ELR (cell line): Measurements from ENCODE around the gene FOXP1.
A peak's percentile ranks its signal among the peaks of the same experiment; 100 is the strongest.

Experiments used
- DNase-seq: peaks from one replicate; pipeline ENCODE4 v3.0.0-alpha.2; 2015; ENCODE audit warnings: low read depth

The FOXP1 gene

GRCh38 chr3:71146673-71147072 is 436.9 kb downstream of the FOXP1 start:
- no peak for DNase-seq

GRCh38 chr3:71145954-71146353 is 437.6 kb downstream of the FOXP1 start:
- DNase-seq = no peak

- DNase-seq = no peak
Measured at GRCh38 chr3:71144525-71145253, 438.8 kb downstream of the FOXP1 start.

- no peak for DNase-seq
Measured at GRCh38 chr3:71143493-71143892, 440.0 kb downstream of the FOXP1 start.

GRCh38 chr3:71142441-71143161 is 440.9 kb downstream of the FOXP1 start:
- DNase-seq = no peak

GRCh38 chr3:71140477-71140876 is 443.1 kb downstream of the FOXP1 start:
- DNase-seq = no peak

- no peak for DNase-seq
Measured at GRCh38 chr3:71139496-71139895, 444.0 kb downstream of the FOXP1 start.

GRCh38 chr3:71138410-71138809 is 445.1 kb downstream of the FOXP1 start:
- DNase-seq = no peak

- DNase-seq = no peak
Measured at GRCh38 chr3:71136276-71136675, 447.3 kb downstream of the FOXP1 start.

- no peak for DNase-seq
Measured at GRCh38 chr3:71135373-71136088, 448.0 kb downstream of the FOXP1 start.

- DNase-seq = no peak
Measured at GRCh38 chr3:71134521-71134920, 449.0 kb downstream of the FOXP1 start.

GRCh38 chr3:71133865-71134264 is 449.7 kb downstream of the FOXP1 start:
- DNase-seq = no peak

- no peak for DNase-seq
Measured at GRCh38 chr3:71132995-71133730, 450.4 kb downstream of the FOXP1 start.

GRCh38 chr3:71131375-71132314 is 451.9 kb downstream of the FOXP1 start:
- no peak for DNase-seq

GRCh38 chr3:71130471-71131374 is 452.8 kb downstream of the FOXP1 start:
- peak; percentile 81 for DNase-seq

GRCh38 chr3:71129611-71130431 is 453.7 kb downstream of the FOXP1 start:
- DNase-seq = peak; percentile 50

- DNase-seq = no peak
Measured at GRCh38 chr3:71128961-71129360, 454.6 kb downstream of the FOXP1 start.

- no peak for DNase-seq
Measured at GRCh38 chr3:71127844-71128243, 455.7 kb downstream of the FOXP1 start.
